GM12864 (cell line): Measurements from ENCODE around the gene KRTAP29-1.

Experiments used
- DNase-seq: peaks from one replicate; pipeline ENCODE4 v3.0.0-alpha.2; 2011; ENCODE audit warnings: low read depth
- H3K4me3 ChIP-seq: 2 replicates; pipeline ENCODE4 v1.5.1; 2011; ENCODE audit warnings: mild to moderate bottlenecking, low read depth, low read length, control low read depth
- TF ChIP-seq, protein P1 (sequence below): IDR thresholded peaks from 2 replicates; pipeline ENCODE4 v1.5.1; 2011; ENCODE audit warnings: low read depth, mild to moderate bottlenecking, moderate library complexity, low read length, control low read depth, inconsistent platforms; ENCODE audit errors: missing control alignments

KRTAP29-1 gene

DNA sequence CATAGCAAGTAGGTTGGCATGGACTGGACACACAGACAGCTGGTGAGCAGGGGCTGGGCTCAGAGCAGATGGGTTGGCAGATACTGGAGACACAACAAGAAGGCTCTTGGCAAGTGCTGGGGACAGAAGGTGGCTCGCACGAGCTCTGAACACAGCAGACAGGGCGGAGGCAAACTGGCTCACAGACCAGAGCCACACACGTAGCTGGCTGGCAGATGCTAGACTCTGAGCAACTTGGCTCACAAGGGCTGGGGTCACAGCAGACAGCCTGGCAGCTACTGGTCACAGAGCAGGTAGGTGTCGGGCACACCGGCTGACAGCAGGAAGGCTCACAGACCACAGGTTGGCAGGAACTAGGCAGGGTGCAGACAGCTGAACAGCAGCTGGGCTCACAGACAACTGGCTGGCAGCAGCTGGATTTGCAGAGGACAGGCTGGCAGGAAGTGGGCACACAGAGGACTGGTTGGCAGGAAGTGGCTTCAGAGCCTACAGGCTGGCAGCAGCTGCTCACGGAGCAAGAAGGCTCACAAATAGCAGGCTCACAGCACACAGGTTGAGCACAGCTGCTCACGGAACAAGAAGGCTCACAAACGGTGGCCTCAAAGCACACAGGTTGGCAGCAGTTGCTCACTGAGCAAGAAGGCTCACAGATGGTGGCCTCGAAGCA lies 5.7 kb upstream of the KRTAP29-1 start:
- TF ChIP-seq, protein P1, sequence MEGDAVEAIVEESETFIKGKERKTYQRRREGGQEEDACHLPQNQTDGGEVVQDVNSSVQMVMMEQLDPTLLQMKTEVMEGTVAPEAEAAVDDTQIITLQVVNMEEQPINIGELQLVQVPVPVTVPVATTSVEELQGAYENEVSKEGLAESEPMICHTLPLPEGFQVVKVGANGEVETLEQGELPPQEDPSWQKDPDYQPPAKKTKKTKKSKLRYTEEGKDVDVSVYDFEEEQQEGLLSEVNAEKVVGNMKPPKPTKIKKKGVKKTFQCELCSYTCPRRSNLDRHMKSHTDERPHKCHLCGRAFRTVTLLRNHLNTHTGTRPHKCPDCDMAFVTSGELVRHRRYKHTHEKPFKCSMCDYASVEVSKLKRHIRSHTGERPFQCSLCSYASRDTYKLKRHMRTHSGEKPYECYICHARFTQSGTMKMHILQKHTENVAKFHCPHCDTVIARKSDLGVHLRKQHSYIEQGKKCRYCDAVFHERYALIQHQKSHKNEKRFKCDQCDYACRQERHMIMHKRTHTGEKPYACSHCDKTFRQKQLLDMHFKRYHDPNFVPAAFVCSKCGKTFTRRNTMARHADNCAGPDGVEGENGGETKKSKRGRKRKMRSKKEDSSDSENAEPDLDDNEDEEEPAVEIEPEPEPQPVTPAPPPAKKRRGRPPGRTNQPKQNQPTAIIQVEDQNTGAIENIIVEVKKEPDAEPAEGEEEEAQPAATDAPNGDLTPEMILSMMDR: no peak
- no peak for DNase-seq
- H3K4me3 ChIP-seq: no peak overlapping the region

DNA sequence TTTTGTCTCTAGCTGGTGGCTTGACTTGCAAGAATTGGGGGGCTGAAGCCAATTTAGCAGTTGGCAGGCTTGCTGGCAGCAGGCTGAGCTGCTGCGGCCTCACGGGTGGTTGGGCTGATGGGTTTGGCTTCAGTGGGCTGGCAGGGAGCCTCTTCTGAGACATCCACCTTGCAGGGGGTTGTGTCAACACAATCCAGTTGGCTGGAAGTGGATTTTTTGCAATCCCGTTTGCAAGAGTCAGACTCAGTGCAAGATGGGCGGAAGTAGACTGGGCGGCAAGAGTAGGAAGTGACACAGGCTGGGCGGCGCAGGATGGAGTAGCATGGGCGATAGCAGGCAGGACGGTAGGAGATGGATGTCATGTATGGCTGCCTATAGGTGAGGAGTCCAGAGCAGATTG lies 5.0 kb upstream of the KRTAP29-1 start:
- no peak for DNase-seq
- no peak overlapping the region for H3K4me3 ChIP-seq
- TF ChIP-seq, protein P1: no peak

DNA sequence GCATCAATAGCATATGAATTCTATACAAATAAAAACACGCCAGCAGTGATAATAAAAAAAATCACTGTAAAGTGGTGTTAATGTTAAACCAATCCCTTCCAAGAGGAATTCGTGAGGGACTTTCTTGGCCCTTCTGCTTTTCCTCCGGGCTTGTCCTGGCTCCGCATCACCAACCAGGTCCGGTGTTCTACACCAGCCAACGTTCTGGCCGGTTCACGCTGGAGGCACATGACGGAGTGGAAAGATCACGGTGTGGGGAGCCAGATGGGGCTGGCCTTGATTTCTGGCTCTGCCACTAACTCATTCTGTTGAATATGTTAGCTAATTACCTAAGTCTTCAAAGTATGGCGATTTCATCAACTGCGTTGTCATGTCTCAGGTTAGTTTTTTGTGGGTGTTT lies 1.4 kb upstream of the KRTAP29-1 start:
- H3K4me3 ChIP-seq: no peak overlapping the region
- DNase-seq: no peak
- TF ChIP-seq, protein P1: no peak

DNA sequence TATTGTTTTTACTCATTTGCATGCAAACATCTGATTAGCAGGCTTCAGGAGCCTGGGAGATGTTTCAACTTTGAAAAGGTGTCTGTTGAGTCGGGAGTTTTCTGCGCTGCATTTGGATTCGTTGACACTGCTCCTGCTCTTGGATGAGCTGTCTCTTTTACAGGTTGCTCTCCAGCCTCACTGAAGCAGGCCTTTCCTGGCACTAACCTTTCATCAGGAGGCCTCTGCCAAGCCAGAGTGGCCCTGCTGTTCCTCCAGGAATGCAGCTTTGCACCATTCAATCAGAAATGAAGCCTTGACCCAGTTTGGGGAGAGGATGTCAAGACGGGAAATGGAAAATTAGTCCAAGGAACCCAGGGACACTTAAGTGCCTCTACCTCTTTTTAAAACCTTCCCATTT lies 330 bp upstream of the KRTAP29-1 start:
- TF ChIP-seq, protein P1: no peak
- no peak for DNase-seq
- H3K4me3 ChIP-seq: no peak overlapping the region

DNA sequence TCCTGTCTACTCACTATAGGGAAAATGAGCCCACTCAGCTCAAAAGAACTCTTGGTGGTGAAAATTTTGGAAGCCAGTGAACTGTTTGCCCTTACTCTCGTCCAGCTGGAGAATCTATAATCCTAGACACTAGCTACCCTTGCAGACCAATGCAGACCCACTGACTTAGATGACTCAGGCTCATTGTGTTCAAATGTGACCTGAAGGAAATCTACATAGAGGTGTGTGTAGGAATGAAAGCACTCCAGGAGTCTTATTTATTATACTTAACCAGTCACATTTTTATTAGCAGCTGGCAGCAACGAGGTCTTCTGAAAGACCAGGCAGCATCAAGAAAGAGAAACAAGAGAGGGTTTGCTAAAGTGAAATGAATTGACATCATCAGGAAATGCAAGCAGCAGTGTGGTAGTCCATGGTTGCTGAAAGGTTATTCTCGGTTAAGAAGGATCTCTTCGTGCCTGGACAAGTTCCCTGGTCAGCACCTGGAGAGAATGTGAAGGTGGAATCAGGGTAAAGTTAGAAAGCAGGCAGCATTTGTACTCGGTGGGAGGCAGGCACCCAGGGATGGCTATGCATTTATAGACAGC lies 1.4 kb downstream of the KRTAP29-1 start:
- no peak overlapping the region for H3K4me3 ChIP-seq
- no peak for DNase-seq
- TF ChIP-seq, protein P1: no peak

DNA sequence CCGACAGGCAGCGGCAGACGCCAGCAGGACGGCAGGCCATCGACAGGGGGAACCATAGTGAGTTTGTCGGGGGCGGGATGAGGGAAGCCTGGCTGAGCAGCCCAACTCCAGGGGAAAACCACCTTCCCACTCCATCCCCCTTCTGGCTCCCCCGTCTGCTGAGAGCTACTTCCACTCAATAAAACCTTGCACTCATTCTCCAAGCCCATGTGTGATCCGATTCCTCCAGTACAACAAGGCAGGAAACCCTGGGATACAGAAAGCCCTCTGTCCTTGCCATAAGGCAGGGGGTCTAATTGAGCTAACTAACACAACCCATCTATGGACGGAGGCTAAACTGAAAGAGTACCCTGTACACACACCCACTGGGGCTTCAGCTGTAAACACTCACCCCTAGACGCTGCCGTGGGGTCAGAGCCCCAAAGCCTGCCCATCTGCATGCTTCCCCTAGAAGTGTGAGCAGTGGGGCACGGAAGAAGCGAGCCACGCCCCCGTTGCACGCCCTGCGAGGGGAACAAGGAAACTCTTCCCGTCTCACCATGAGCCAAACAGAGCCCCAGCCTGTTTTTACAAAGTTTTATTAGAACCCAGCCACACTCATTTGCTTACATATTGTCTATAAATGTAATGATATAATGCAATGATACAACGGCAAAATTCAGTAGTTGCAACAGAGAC lies 4.1 kb downstream of the KRTAP29-1 start:
- no peak overlapping the region for H3K4me3 ChIP-seq
- TF ChIP-seq, protein P1: no peak
- DNase-seq: no peak
